ENCODE data around the gene ARHGEF16.

The ARHGEF16 gene

DNA sequence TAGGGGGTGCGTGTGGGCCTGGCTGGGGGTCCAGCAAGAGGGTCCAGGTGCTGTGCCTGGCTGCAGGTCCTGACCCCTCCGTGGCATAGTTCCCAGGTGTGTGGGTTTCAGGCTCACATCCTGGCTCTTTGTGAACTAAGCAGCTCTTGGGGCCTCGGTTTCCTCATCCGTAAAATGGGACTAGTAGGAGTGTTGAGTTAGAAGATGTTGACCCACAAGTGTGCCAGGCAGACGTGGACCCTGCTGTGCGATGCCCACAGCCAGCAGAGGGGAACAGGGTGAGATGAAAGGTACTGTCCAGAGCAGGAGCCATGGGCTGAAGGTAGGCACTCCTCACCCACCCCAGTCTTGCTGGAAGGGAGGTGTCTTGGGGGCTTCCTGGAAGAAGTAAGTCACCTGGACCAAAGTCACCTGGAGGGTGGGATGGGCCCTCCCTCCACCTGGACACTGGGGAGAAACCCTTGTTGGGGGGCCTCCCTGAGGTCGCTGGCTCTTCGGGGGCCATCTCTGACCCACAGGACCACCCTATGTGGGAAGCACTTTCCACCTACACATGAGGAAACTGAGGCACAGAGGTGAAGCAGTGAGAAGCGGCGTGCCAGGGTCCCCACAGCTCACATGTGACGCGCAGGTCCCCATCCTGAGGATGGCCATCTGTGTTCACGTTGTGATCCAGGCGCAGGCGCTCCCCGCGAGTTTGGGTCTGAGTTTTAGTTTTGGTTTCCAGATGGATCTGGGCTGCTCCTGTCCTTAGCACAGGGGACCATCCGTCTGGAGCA lies 1.4 kb downstream of the ARHGEF16 start:
- DNase-seq (ENCODE audit: extremely low read depth in 1 of 2, low read depth in 1 of 2), result no peak

DNA sequence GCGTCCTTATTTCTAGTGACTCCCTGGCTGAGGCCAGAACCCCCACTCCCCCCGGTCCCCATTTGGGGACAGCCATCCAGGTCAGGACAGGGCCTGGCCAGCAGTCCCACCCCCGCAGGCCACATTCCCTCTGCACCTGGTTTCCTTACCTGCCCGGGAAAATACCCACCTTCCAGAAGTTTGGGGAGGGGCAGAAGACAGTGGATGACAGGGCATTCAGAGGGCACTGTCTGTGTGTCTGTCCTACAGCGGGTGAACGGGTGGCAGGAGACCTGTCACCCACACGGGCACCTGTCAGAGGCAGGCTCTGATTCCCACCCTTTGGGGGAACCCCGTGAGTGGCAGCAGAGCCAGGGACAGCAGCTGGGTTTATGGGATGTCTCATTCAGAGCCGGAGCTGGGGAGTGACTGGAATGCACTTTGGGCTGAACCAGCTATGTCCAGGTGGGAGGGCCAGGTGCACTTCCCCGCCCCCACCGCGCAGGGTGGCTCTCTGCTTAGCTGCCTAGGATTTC lies 2.0 kb downstream of the ARHGEF16 start:
- no peak for DNase-seq (ENCODE audit: extremely low read depth in 1 of 2, low read depth in 1 of 2)

GRCh38 chr1:3456964-3457909 lies 2.8 kb downstream of the ARHGEF16 start:
- no peak for DNase-seq (ENCODE audit: extremely low read depth in 1 of 2, low read depth in 1 of 2)

DNA sequence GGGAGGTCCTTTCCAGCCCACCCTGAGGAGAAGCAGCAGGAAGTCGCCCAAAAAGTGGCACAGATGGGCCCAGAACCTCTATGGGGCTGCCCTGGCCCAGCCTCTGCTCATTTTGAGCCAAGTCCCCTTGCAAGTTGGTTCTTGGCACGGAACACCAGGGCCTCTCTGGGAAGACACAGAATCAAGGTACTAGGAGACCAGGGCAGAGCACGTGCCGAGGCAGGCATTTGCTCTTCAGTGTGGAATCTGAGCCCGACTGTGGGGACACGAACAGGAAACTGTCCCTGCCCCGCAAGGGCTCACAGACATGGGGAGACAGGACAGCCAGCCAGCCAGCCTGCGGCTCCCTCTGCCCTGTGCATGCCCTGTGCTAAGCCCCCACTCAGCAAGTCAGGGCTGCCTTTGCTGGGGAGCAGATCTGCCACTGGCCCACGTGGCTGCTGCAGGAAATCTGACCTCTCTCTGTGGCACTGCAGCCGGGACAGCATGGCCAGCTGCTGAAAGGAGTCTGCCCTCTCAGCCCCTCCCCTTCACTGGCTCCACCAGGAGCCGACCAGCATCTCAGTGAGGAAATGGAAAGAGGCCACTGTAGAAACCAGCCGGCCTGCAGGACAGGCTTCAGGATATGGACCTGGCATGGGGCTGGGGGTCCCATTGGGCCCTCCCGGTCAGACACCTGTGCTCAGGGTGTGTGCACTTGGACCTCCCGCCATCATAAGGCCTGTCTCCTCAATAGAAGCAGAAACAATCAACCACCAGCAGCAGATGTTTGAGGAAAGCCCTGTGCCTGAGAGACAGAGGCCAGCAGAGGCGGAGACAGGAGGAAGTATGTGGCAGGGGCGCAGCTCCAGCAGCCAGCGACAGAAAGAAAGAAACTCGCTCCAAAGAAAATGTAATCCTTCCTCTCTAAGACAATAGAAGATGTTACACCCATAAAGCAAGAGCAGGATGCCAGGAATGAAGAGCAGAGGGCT lies 3.7 kb downstream of the ARHGEF16 start:
- no peak for DNase-seq (ENCODE audit: extremely low read depth in 1 of 2, low read depth in 1 of 2)

DNA sequence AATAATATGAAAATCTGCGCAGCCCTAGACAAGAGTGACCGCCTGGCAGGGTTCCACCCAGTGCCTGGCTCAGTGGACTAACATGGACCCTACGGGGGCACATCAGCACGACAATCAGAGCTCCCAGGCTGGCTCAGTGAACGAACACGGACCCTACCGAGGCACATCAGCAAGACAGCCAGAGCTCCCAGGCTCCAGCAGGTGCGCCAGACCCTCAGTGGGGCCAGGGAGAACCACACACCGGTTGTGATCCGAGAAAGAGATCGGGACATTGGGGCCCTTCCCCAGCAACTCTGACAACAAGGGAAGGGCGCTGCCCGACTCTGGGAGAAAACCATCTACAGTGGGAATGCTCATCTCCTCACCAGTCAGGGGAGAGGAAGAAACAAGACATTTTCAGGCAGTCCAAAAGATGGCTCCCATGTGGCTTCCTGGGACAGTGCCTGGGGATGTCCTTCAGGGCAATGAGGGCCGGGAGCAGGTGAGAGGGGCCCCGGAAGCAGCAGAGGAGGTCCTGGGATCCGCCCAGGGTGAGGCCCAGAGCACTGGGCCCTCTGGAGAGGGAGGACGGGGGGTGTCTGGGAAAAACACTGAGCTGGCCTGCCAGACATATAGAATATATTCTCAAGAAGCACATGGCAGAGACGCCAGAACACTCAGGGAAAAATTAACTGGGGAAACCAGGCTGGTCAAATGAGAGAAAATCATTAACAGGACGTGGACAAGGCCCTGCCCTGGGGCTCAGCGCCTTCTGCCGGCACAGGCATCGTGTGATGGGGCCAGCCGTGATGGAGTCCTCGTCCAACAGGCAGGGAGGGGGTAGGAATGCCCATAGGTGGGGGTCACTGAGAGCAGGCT lies 4.8 kb downstream of the ARHGEF16 start:
- DNase-seq (ENCODE audit: extremely low read depth in 1 of 2, low read depth in 1 of 2), result no peak

GRCh38 chr1:3459940-3460671 lies 5.6 kb downstream of the ARHGEF16 start:
- no peak for DNase-seq (ENCODE audit: extremely low read depth in 1 of 2, low read depth in 1 of 2)

GRCh38 chr1:3460672-3461131 lies 6.2 kb downstream of the ARHGEF16 start:
- no peak for DNase-seq (ENCODE audit: extremely low read depth in 1 of 2, low read depth in 1 of 2)

GRCh38 chr1:3461238-3461933 lies 6.9 kb downstream of the ARHGEF16 start:
- DNase-seq (ENCODE audit: extremely low read depth in 1 of 2, low read depth in 1 of 2), result no peak

- no peak for DNase-seq (ENCODE audit: extremely low read depth in 1 of 2, low read depth in 1 of 2)
These were observed 7.4 kb downstream of the ARHGEF16 start for GRCh38 chr1:3461934-3462275.

DNA sequence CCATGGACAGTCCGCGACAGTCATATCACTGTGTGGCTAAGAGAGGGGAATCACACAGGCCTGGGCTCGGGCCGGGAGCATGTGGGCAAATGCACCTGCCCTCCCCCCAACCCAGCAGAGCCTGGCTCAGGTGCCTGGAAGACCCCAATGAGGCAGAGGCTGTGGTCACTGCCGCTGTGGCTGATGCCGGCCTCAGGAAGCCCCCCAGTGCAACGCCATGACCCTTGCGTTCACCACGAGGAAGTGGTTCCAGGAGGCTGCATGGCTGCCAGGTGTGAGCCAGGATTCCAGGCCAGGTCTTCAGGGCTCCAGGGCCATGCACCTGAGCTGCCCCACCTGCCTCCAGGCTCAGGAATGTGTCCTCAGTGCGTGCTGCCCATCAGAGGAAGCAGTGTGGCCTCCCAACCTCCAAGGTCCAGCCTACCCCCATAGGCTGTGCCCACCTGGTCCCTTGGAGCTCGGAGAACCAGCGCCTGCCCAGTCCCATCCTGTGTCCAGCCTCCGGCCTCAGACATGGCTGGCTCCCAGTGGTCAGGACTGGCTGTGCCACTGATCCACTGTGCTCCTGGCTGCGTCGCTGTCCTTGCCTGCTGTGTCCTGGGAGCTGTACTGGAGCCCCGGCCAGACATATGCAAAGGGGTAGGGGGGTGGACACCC lies 8.0 kb downstream of the ARHGEF16 start:
- no peak for DNase-seq (ENCODE audit: extremely low read depth in 1 of 2, low read depth in 1 of 2)

- DNase-seq (ENCODE audit: extremely low read depth in 1 of 2, low read depth in 1 of 2), result no peak
These were observed 8.5 kb downstream of the ARHGEF16 start for GRCh38 chr1:3463013-3463385.

GRCh38 chr1:3463408-3463863 lies 9.0 kb downstream of the ARHGEF16 start:
- DNase-seq (ENCODE audit: extremely low read depth in 1 of 2, low read depth in 1 of 2), result no peak

GRCh38 chr1:3463891-3464648 lies 9.6 kb downstream of the ARHGEF16 start:
- no peak for DNase-seq (ENCODE audit: extremely low read depth in 1 of 2, low read depth in 1 of 2)

GRCh38 chr1:3464649-3465025 lies 10.2 kb downstream of the ARHGEF16 start:
- no peak for DNase-seq (ENCODE audit: extremely low read depth in 1 of 2, low read depth in 1 of 2)

GRCh38 chr1:3465091-3465934 lies 10.8 kb downstream of the ARHGEF16 start:
- no peak for DNase-seq (ENCODE audit: extremely low read depth in 1 of 2, low read depth in 1 of 2)

- no peak for DNase-seq (ENCODE audit: extremely low read depth in 1 of 2, low read depth in 1 of 2)
These were observed 11.5 kb downstream of the ARHGEF16 start for GRCh38 chr1:3465935-3466321.

Measured in stimulated activated CD8-positive, alpha-beta memory T cell treated with anti-CD3 and anti-CD28 coated beads, Interleukin-7, amount 100 ng/mL, for 48 hours (primary cell).